CD4-positive, alpha-beta T cell treated with Interleukin-4 for 4 hours (primary cell): Measurements from ENCODE around the gene RAB10.

Experiments
- DNase-seq: peaks from one replicate; pipeline ENCODE4 v3.0.0-alpha.2; 2020

RAB10 gene

GRCh38 chr2:26184555-26185303, 150.8 kb downstream of the RAB10 start:
- peak; percentile 86 for DNase-seq

DNA sequence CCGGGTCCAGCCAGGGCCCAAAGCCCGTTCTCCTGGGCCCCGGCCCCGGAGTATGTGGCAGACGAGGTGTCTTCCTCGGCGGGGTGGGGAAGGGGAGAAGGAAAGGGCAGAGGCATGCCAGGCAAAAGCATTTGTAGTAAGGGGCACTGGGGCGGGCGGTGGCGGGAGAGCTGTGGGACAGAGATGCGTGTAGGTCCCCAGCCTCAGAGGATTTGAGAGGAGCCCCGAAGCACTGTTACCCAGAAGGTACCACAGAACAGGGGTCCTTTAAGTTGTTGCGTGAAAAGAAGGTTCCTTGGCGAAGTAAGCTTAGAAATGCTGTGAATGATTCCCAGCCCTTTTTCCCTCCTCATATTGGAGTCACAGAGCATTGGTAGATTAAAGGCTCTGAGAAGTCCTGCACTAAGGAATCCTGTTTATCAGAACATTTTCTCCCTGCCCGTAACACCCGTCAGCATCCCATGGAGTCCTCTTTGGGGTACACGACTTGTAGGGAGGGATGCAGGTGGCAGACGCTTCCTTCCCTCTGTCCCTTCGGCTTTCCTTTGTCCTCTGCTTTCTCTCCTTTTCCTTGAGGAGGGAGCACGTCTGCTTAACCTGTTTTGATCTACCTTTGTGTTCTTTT, 151.5 kb downstream of the RAB10 start:
- no peak for DNase-seq

GRCh38 chr2:26185954-26186770, 152.3 kb downstream of the RAB10 start:
- no peak for DNase-seq
